Stimulated activated naive CD8-positive, alpha-beta T cell treated with anti-CD3 and anti-CD28 coated beads, Interleukin-15, Interleukin-2, amounts not matched to agents 100 ng/mL and 50 ng/mL, for 24 hours (primary cell): ENCODE data around the gene MEN1.
A peak's percentile ranks its signal among the peaks of the same experiment; 100 is the strongest.

ENCODE experiments used
- H3K27ac Mint-ChIP-seq: one replicate; pipeline ENCODE4 v1.8.0; 2021; ENCODE audit warnings: mild to moderate bottlenecking, mixed read lengths
- H3K27me3 Mint-ChIP-seq: one replicate; pipeline ENCODE4 v1.8.0; 2021; ENCODE audit warnings: mixed read lengths
- H3K36me3 Mint-ChIP-seq: one replicate; pipeline ENCODE4 v1.8.0; 2021; ENCODE audit warnings: low read depth, mixed read lengths
- H3K4me1 Mint-ChIP-seq: one replicate; pipeline ENCODE4 v1.8.0; 2021; ENCODE audit warnings: low read depth, mixed read lengths
- H3K4me3 Mint-ChIP-seq: one replicate; pipeline ENCODE4 v1.8.0; 2021; ENCODE audit warnings: mild to moderate bottlenecking, mixed read lengths
- H3K9me3 Mint-ChIP-seq: one replicate; pipeline ENCODE4 v1.8.0; 2021; ENCODE audit warnings: mixed read lengths

MEN1 gene

GRCh38 chr11:64803158-64803845 is 7.0 kb downstream of the MEN1 start, which contains the start of gene MAP4K2:
Gene MAP4K2 (minus strand): TSS chr11:64803214. CDS start chr11:64803149, 65 bp downstream.
- no peaks in the 10 kb centered on the region for H3K9me3 Mint-ChIP-seq
- H3K4me3 Mint-ChIP-seq: peak within 1 kb of the TSS; percentile 87
- peaks cover 18% of the 10 kb centered on the region for H3K36me3 Mint-ChIP-seq
- no peaks in the 10 kb centered on the region for H3K27me3 Mint-ChIP-seq
- peak within 1 kb of the TSS; percentile 89 for H3K27ac Mint-ChIP-seq
- H3K4me1 Mint-ChIP-seq: peaks cover 37% of the 10 kb centered on the region

GRCh38 chr11:64802370-64803157 is 7.8 kb downstream of the MEN1 start:
- Mint-ChIP-seq H3K9me3 (no peaks in the 10 kb centered on the region), H3K36me3 (peaks cover 18% of the 10 kb centered on the region), H3K27ac (peak overlapping the region; percentile 78), H3K4me3 (peak overlapping the region; percentile 85), H3K27me3 (no peaks in the 10 kb centered on the region), H3K4me1 (peaks cover 33% of the 10 kb centered on the region)

GRCh38 chr11:64801561-64802369 is 8.6 kb downstream of the MEN1 start:
- Mint-ChIP-seq H3K4me1 (peaks cover 33% of the 10 kb centered on the region), H3K9me3 (no peaks in the 10 kb centered on the region), H3K27me3 (no peaks in the 10 kb centered on the region), H3K36me3 (peaks cover 14% of the 10 kb centered on the region), H3K4me3 (peak overlapping the region; percentile 85), H3K27ac (peak overlapping the region; percentile 78)

- H3K4me1 Mint-ChIP-seq: peaks cover 36% of the 10 kb centered on the region
- H3K4me3 Mint-ChIP-seq: peak overlapping the region; percentile 85
- H3K36me3 Mint-ChIP-seq: peaks cover 12% of the 10 kb centered on the region
These were observed 9.2 kb downstream of the MEN1 start for GRCh38 chr11:64801158-64801464.

GRCh38 chr11:64800303-64801157 is 9.8 kb downstream of the MEN1 start:
- H3K4me3 Mint-ChIP-seq: peak overlapping the region; percentile 85
- H3K36me3 Mint-ChIP-seq: peaks cover 7% of the 10 kb centered on the region
- no peaks in the 10 kb centered on the region for H3K9me3 Mint-ChIP-seq
- H3K27me3 Mint-ChIP-seq: no peaks in the 10 kb centered on the region
- H3K27ac Mint-ChIP-seq: no peak overlapping the region
- peaks cover 42% of the 10 kb centered on the region for H3K4me1 Mint-ChIP-seq

More at GRCh38 chr11:64801158-64801464, 9.2 kb downstream of the MEN1 start:
- Mint-ChIP-seq H3K9me3 (no peaks in the 10 kb centered on the region), H3K27ac (no peak overlapping the region), H3K27me3 (no peaks in the 10 kb centered on the region)

GRCh38 chr11:64799623-64800302 is 10.6 kb downstream of the MEN1 start:
- peaks cover 45% of the 10 kb centered on the region for H3K4me1 Mint-ChIP-seq
- H3K36me3 Mint-ChIP-seq: peaks cover 7% of the 10 kb centered on the region
- no peak overlapping the region for H3K4me3 Mint-ChIP-seq
- H3K27me3 Mint-ChIP-seq: no peaks in the 10 kb centered on the region
- H3K9me3 Mint-ChIP-seq: no peaks in the 10 kb centered on the region
- no peak overlapping the region for H3K27ac Mint-ChIP-seq

- no peak overlapping the region for H3K27ac Mint-ChIP-seq
- no peak overlapping the region for H3K4me3 Mint-ChIP-seq
- peaks cover 10% of the 10 kb centered on the region for H3K36me3 Mint-ChIP-seq
- H3K9me3 Mint-ChIP-seq: no peaks in the 10 kb centered on the region
- H3K27me3 Mint-ChIP-seq: no peaks in the 10 kb centered on the region
- H3K4me1 Mint-ChIP-seq: peaks cover 49% of the 10 kb centered on the region
These were observed 11.1 kb downstream of the MEN1 start for GRCh38 chr11:64799256-64799622.

GRCh38 chr11:64796757-64797541 is 13.4 kb downstream of the MEN1 start:
- Mint-ChIP-seq H3K27ac (no peak overlapping the region), H3K4me1 (peaks cover 46% of the 10 kb centered on the region), H3K4me3 (no peak overlapping the region), H3K36me3 (peaks cover 10% of the 10 kb centered on the region), H3K9me3 (no peaks in the 10 kb centered on the region), H3K27me3 (no peaks in the 10 kb centered on the region)

- Mint-ChIP-seq H3K36me3 (peaks cover 10% of the 10 kb centered on the region), H3K27me3 (no peaks in the 10 kb centered on the region), H3K4me3 (no peak overlapping the region), H3K27ac (no peak overlapping the region), H3K4me1 (peaks cover 41% of the 10 kb centered on the region), H3K9me3 (no peaks in the 10 kb centered on the region)
These were observed 14.1 kb downstream of the MEN1 start for GRCh38 chr11:64796047-64796756.

- Mint-ChIP-seq H3K36me3 (peaks cover 17% of the 10 kb centered on the region), H3K27ac (peak overlapping the region; percentile 63), H3K4me3 (no peak overlapping the region), H3K9me3 (no peaks in the 10 kb centered on the region), H3K27me3 (no peaks in the 10 kb centered on the region), H3K4me1 (peaks cover 31% of the 10 kb centered on the region)
These were observed 15.8 kb downstream of the MEN1 start for GRCh38 chr11:64794526-64794925.

- Mint-ChIP-seq H3K27me3 (no peaks in the 10 kb centered on the region), H3K4me3 (no peak overlapping the region), H3K27ac (peak overlapping the region; percentile 41), H3K36me3 (peaks cover 16% of the 10 kb centered on the region), H3K9me3 (no peaks in the 10 kb centered on the region), H3K4me1 (peaks cover 24% of the 10 kb centered on the region)
These were observed 16.8 kb downstream of the MEN1 start for GRCh38 chr11:64793271-64794160.

GRCh38 chr11:64792482-64792881 is 17.9 kb downstream of the MEN1 start:
- Mint-ChIP-seq H3K27ac (no peak overlapping the region), H3K4me1 (peaks cover 27% of the 10 kb centered on the region), H3K27me3 (no peaks in the 10 kb centered on the region), H3K9me3 (no peaks in the 10 kb centered on the region), H3K4me3 (no peak overlapping the region), H3K36me3 (peaks cover 16% of the 10 kb centered on the region)
